ENCODE measurements around the gene USE1. TPM values are rescaled to one million over a fixed set of nuclear protein-coding genes. Genes with fewer than 3 reads are reported as not detected.

The USE1 gene
- total and polyA plus RNA-seq, 9 of the 15 experiments (the other 6 are each of a cell fraction or from before 2014, with no cell fraction given) = 17.3 to 52.4 (median 34.0) TPM

GRCh38 chr19:17215127-17215971, at the start of gene USE1 (continued):
- TF ChIP-seq ZFX (CRISPR knock-in tag; IDR thresholded peaks at IDR 0.05) (peak; percentile 96), THRA (IDR thresholded peaks at IDR 0.05) (no peak), SMC3 (conservative IDR thresholded peaks at IDR 0.05; ENCODE audit: insufficient read depth, low read depth, low read length) (0 out of 2 replicates have a peak, but pooled peaks have one; percentile 13), NBN (IDR thresholded peaks at IDR 0.05; ENCODE audit: low read depth) (no peak; the same call in 1 of the 2 replicates), HSF4 (CRISPR knock-in tag; IDR thresholded peaks at IDR 0.05; ENCODE audit: borderline replicate concordance) (no peak), SRSF1 (IDR thresholded peaks at IDR 0.05; ENCODE audit: low read depth, low read length) (no peak), ETV5 (CRISPR knock-in tag; IDR thresholded peaks at IDR 0.05; ENCODE audit: low read depth) (peak; percentile 99), CTCF (IDR thresholded peaks at IDR 0.05 in 2 of 3, conservative IDR thresholded peaks at IDR 0.05 in 1 of 3; ENCODE audit: insufficient read depth in 2 of 3, low read depth in 1 of 3, low read length in 3 of 3) (no peak), NFIX (CRISPR knock-in tag; IDR thresholded peaks at IDR 0.05; ENCODE audit: low read depth) (no peak), RBM17 (IDR thresholded peaks at IDR 0.05; ENCODE audit: borderline replicate concordance, low read depth, low read length) (no peak), NCOA1 (IDR thresholded peaks at IDR 0.05; ENCODE audit: low read depth) (peak; percentile 92), ZNF551 (CRISPR knock-in tag; IDR thresholded peaks at IDR 0.05) (no peak), ELK3 (CRISPR knock-in tag; IDR thresholded peaks at IDR 0.05) (no peak), NR2C1 (IDR thresholded peaks at IDR 0.05) (peak; percentile 93), NR2C1 (tag; IDR thresholded peaks at IDR 0.05) (peak; percentile 97), THRAP3 (IDR thresholded peaks at IDR 0.05; ENCODE audit: borderline replicate concordance) (no peak), DMBX1 (CRISPR knock-in tag; IDR thresholded peaks at IDR 0.05; ENCODE audit: borderline replicate concordance) (peak; percentile 53; the same call in 1 of the 2 replicates), TCF3 (CRISPR knock-in tag; IDR thresholded peaks at IDR 0.05) (no peak; the same call in 1 of the 2 replicates), ZNF778 (CRISPR knock-in tag; IDR thresholded peaks at IDR 0.05) (no peak), STAG1 (CRISPR knock-in tag; IDR thresholded peaks at IDR 0.05; ENCODE audit: borderline replicate concordance) (no peak), ZNF354B (CRISPR knock-in tag; IDR thresholded peaks at IDR 0.05) (no peak), CHCHD3 (CRISPR knock-in tag; IDR thresholded peaks at IDR 0.05) (no peak), BCL6 (CRISPR knock-in tag; IDR thresholded peaks at IDR 0.05) (no peak)

Measured in K562 (cell line).